Breast epithelium (tissue), 4 donors: ENCODE data around the gene MAGEF1. TPM values are rescaled to one million over a fixed set of nuclear protein-coding genes. Genes with fewer than 3 reads are reported as not detected.
A peak's percentile ranks its signal among the peaks of the same experiment; 100 is the strongest.

Source experiments
- DNase-seq, 2 donors: peaks; one replicate each; pipeline ENCODE4 v3.0.0-alpha.2; 2019; ENCODE audit warnings: low spot score in 2 of 2
- H3K27ac ChIP-seq, 2 donors: fragments of 200-600 bp; sonication (generic) in 1 of 2; one replicate each; pipeline ENCODE4 v1.5.1; 2016 to 2019; ENCODE audit warnings: mild to moderate bottlenecking in 1 of 2
- H3K27me3 ChIP-seq, 2 donors: fragments of 200-600 bp; sonication (generic) in 1 of 2; one replicate each; pipeline versions ENCODE4 v1.5.1 to v1.6.0; 2017 to 2019; ENCODE audit warnings: control low read depth in 1 of 2, mild to moderate bottlenecking in 1 of 2
- H3K36me3 ChIP-seq: fragments of 200-600 bp; one replicate; pipeline ENCODE4 v1.5.1; 2019
- H3K4me1 ChIP-seq, 2 donors: fragments of 200-600 bp; sonication (generic); one replicate each; pipeline ENCODE4 v1.5.1; 2016 to 2019; ENCODE audit warnings: control low read depth in 1 of 2
- H3K4me3 ChIP-seq, 3 donors: fragments of 200-600 bp; sonication (generic); 1 replicate in 2 of 3; 2 replicates in 1 of 3; pipeline ENCODE4 v1.5.1; 2016 to 2019; ENCODE audit warnings: mild to moderate bottlenecking in 3 of 3, moderate library complexity in 2 of 3
- H3K9me3 ChIP-seq, 2 donors: fragments of 200-600 bp; sonication (generic) in 1 of 2; one replicate each; pipeline ENCODE4 v1.5.1; 2016 to 2019; ENCODE audit warnings: control low read depth in 1 of 2
- POLR2A ChIP-seq: fragments of 450-650 bp; IDR thresholded peaks from one replicate; pipeline ENCODE4 v1.6.1; 2016; ENCODE audit warnings: antibody characterized with exemption, mild to moderate bottlenecking, moderate library complexity
- POLR2AphosphoS5 ChIP-seq, 3 donors: sonication (generic); formaldehyde crosslinking; IDR thresholded peaks; one replicate each; pipeline ENCODE4 v1.6.1; 2017; ENCODE audit warnings: antibody characterized with exemption in 3 of 3
- intact Hi-C: fragments of 100-400 bp; cut with DNase I; formaldehyde crosslinking; loops from one replicate; pipeline ENCODE4 v1.15.1; 2023; ENCODE audit warnings: low total_unique reads
- total RNA-seq, 3 donors: library from RNA; depleted of rRNA; stranded (reverse); fragments of >200 nt; gene quantifications; one replicate each; pipeline ENCODE4 v1.1.0, GENCODE V29; 2016
- TF ChIP-seq, protein P1 (sequence below), 3 donors: fragments of 450-650 bp; IDR thresholded peaks; one replicate each; pipeline ENCODE4 v1.5.1; 2016 to 2017; ENCODE audit warnings: antibody characterized with exemption in 3 of 3, mild to moderate bottlenecking in 3 of 3, moderate library complexity in 3 of 3

The MAGEF1 gene
- total RNA-seq, 3 donors from 2014 or later: 16.5 to 40.4 (median 38.3) TPM

DNA sequence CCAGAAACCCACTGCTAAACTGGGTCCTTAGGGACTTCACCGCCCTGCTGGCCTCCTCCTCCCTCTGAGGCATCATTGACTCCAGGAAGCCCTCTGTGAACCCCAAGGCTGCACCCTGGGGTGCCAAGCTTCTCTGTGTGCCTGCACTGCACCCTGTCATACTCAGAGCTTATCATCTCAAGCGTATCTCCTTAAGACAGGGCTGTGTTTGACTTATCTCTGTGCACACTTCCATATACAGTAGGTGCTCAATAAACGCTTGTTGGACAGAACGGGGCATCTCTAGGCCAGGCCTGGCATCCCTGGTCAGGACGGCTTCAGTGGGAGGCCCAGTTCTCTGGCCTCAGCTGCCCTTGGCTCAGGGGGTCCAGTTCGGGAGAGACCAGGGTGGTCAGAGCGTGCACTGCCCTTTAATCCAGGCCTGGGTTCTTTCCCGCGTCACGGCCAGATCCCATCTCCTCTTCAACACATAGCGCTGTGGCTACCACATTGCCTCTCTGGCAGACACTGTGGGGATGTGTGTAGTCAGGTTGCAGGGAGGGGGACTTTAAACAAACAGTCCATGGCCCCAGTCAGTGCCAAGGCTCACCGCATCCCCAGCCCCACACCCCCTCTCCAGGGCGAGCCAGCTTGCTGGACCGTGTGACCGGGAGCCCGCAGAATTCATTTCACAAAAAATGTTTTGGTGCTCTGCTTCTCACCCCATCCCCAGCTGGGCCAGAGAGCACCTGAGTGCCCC, 33.4 kb downstream of the MAGEF1 start:
- no peak for TF ChIP-seq POLR2A
- TF ChIP-seq, protein P1, sequence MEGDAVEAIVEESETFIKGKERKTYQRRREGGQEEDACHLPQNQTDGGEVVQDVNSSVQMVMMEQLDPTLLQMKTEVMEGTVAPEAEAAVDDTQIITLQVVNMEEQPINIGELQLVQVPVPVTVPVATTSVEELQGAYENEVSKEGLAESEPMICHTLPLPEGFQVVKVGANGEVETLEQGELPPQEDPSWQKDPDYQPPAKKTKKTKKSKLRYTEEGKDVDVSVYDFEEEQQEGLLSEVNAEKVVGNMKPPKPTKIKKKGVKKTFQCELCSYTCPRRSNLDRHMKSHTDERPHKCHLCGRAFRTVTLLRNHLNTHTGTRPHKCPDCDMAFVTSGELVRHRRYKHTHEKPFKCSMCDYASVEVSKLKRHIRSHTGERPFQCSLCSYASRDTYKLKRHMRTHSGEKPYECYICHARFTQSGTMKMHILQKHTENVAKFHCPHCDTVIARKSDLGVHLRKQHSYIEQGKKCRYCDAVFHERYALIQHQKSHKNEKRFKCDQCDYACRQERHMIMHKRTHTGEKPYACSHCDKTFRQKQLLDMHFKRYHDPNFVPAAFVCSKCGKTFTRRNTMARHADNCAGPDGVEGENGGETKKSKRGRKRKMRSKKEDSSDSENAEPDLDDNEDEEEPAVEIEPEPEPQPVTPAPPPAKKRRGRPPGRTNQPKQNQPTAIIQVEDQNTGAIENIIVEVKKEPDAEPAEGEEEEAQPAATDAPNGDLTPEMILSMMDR (IDR thresholded peaks at IDR 0.05): no peak
- no peak for TF ChIP-seq POLR2AphosphoS5 (IDR thresholded peaks at IDR 0.05)
- Histone ChIP-seq H3K27me3 (no peaks in the 10 kb centered on the region), H3K4me1 (no peaks in the 10 kb centered on the region), H3K4me3 (peak overlapping the region in 1 of 3 donors; percentile 27), H3K27ac (peak overlapping the region in 1 of 2 donors; percentile 38), H3K9me3 (no peaks in the 10 kb centered on the region), H3K36me3 (no peaks in the 10 kb centered on the region)
- intact Hi-C loops: no loop called here
- DNase-seq: no peak

DNA sequence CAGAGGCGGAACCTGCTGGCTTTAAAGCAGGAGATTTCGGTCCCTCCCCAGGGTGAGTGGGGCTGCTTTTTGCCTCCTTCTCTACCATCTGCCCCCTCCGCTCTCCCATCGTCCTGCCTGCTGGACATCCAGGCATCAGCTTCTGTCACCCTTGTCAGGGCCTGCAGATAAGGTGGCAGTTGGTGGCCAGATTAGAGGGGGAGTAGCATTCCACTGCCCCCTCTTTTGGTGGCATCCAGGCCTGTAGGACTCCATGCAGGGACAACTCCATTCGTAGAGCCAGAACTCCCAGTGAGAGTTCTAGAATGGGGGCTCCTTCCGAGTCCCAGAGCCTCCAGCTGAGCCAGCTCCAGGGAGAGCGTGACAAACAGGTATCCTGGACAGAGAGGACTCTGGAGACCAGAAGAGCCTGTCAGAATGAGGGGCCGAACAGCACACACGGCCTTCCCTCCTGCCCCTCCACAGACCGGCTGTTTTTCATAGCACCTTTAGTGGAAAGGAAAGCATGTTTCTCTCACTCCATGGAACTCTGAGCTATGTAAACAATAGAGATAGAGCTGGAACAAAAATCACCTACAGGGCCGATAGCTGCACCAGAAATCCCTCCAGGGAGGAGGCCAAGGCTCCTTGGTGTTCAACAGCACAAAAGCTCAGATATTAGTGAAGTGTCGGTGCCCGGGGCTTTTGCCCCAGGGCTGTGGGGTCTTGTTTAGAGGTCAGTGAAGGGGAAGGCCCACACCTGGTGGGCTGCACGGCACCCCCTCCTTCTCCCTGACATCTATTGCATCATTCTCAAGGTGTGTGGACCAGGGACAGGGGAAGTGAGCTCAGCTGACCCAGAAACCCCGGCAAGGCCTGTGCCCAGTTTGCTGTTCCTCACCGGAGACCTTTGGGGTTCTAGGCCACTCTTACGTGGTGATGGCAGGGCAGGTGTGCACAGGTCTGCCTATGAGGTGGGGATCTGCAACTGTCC, 34.2 kb downstream of the MAGEF1 start:
- H3K27me3 ChIP-seq: no peaks in the 10 kb centered on the region
- H3K27ac ChIP-seq: no peak overlapping the region
- no peaks in the 10 kb centered on the region for H3K4me1 ChIP-seq
- no peaks in the 10 kb centered on the region for H3K36me3 ChIP-seq
- intact Hi-C loops: no loop called here
- no peak for DNase-seq
- H3K9me3 ChIP-seq: no peaks in the 10 kb centered on the region
- H3K4me3 ChIP-seq: no peak overlapping the region
- no peak for TF ChIP-seq POLR2A
- TF ChIP-seq, protein P1 (IDR thresholded peaks at IDR 0.05): no peak
- TF ChIP-seq POLR2AphosphoS5 (IDR thresholded peaks at IDR 0.05): no peak

DNA sequence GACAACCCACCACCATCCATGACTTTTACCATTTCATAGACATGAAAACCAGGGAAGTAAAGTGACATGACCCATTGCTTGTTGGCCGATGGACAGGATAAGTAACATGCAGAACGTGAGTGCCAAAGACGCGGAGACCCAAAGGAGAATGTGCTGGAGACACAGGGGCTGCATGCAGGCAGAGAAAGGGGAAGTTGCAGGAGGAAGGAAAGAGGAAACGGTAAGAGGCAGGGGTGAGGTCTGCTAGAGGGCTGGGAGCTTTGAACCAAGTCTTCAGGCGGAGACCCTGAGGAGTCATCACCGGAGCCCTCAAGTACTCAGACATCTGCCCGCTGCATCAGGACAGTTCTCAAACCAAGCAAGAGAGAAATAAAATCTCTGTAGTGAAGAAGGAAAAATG, 34.9 kb downstream of the MAGEF1 start:
- no peak overlapping the region for H3K27ac ChIP-seq
- H3K4me3 ChIP-seq: no peak overlapping the region
- H3K4me1 ChIP-seq: no peaks in the 10 kb centered on the region
- TF ChIP-seq, protein P1 (IDR thresholded peaks at IDR 0.05): no peak
- TF ChIP-seq POLR2AphosphoS5 (IDR thresholded peaks at IDR 0.05): no peak
- no peak for TF ChIP-seq POLR2A
- H3K36me3 ChIP-seq: no peaks in the 10 kb centered on the region
- intact Hi-C loops: no loop called here
- no peaks in the 10 kb centered on the region for H3K27me3 ChIP-seq
- no peak for DNase-seq
- H3K9me3 ChIP-seq: no peaks in the 10 kb centered on the region

DNA sequence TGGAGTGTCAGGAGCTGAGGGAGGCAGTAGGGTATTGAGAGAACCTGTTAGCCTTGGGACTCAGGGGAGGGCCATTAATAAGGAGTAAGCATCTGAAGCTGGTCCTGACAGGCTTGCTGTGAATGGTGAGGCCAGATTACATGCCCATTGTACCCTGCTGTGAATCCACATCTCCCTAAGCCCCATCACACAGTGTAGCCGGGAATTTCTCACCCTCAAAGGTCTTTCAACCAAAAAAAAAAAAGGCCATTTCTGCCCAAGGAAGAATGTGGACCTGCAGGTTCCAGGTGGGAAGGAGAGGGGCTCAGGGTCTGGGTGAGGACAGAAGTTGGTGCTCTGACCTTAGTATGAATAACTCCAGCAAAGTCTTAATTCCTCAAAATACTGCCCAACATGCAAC, 37.2 kb downstream of the MAGEF1 start:
- no peaks in the 10 kb centered on the region for H3K9me3 ChIP-seq
- DNase-seq: no peak
- intact Hi-C loops: no loop called here

More for the DNA sequence above, 37.2 kb downstream of the MAGEF1 start:
- TF ChIP-seq POLR2A (no peak), POLR2AphosphoS5 (IDR thresholded peaks at IDR 0.05) (no peak)
- TF ChIP-seq, protein P1 (IDR thresholded peaks at IDR 0.05): no peak
- H3K36me3 ChIP-seq: no peaks in the 10 kb centered on the region
- no peaks in the 10 kb centered on the region for H3K4me1 ChIP-seq
- no peak overlapping the region for H3K4me3 ChIP-seq
- no peak overlapping the region for H3K27ac ChIP-seq
- no peaks in the 10 kb centered on the region for H3K27me3 ChIP-seq
